Activated T-cell treated with anti-CD3 and anti-CD28 coated beads for 48 hours (primary cell): ENCODE results near the gene FAM81B.

ENCODE experiments used
- DNase-seq: peaks from one replicate; pipeline ENCODE4 v3.0.0-alpha.2; 2020; ENCODE audit warnings: low read depth

Gene FAM81B

DNA sequence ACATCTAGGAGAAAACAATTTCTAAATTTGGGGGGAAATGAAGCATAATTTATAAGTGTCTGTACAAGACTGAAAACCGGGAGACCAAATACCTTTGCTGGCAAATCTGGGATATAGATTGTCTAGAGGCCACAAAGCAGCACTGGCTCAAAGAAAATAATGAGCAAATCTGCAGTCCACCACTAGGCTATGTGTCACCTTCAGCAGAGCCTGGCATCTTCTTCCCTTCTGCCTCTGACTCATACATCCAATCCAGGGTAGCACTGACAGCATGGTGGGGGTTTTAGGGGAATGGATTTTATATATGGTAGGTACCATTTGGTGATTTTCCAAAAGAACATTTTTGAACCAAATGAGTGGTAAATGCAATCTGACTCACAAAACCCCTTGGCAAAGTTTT lies 12.8 kb downstream of the FAM81B start:
- no peak for DNase-seq

DNA sequence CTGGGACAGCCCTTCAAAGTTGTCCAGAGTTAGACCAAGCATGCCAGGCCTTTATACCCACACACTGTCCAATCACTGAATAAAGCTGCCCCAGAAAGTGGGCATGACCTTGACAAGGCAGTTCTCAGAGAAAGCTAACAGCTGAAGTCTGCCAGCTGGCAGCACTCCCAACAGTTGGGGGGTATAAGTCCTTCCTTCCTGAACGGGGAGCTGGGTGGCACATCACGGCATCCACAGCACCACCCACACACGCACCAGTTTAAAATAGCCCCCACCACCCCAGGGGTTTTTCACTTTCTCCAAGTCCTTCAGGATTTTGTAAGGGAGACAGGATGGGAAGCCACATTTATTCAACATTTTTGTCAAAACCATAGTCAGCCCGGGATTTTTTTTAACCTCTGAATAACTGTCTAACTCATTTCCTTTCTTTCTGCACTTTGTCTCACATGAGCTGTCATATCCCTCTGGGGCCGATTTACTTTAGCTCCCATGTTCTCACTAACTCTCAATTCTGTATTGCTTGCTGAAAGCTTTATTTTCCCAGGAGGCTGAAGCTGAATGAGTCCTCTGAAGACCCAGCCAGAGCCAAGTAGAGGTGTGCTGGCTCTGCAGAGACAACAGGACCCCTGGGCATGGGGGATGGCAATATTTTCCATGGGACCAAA lies 15.4 kb downstream of the FAM81B start:
- no peak for DNase-seq

DNA sequence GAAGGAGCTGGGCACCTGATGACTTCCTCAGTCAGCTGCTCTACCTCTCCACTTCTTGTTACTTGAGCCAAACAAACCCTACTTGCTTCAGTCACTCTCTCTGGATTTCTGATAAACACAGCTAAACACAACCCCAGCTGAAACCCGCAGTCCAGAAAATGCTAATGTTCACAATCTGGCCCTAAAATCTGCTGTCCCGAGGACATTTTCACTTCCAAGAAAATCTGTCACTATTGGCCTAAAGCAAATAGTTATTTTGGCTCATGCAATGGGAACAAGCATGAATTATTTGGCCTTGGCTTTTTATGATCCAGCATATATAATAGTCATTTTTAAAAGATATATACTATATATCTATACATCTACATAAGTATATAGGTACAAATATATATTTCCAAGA lies 19.1 kb downstream of the FAM81B start:
- no peak for DNase-seq

DNA sequence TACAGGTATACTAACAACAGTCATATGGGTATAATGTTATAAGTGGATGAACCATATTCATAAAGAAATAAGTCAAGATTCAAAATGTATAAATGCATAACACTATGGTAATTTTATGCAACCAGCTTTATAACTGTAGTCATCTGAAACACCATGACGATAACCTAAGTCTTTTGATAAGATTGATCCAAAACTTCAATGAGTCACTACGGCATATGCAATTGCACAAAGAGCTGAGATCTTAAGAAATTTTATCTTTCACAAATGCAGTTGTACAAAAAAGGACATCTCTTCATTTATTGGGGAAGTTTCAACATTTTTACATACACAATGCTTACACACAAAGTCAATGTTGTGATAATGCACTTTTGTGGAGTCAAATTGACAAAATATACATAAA lies 20.3 kb downstream of the FAM81B start:
- no peak for DNase-seq

DNA sequence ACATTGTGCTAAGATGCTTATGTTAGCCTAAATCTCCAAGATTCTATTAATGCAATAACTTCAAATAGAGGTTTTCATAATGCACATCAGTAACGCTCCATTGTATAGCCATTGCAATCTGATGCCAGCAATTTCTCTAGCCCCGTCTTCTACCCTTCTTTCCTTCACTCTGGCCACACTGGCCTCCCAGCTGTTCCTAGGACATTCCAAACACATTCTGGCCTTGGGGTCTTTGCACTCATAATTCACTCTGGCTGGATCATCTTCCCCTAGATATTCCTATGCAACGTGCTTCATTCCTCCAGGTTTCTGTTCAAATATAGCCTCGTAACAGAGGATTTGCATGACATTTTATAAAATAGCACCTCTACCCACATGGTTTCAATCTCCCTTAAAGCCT lies 23.3 kb downstream of the FAM81B start:
- no peak for DNase-seq

DNA sequence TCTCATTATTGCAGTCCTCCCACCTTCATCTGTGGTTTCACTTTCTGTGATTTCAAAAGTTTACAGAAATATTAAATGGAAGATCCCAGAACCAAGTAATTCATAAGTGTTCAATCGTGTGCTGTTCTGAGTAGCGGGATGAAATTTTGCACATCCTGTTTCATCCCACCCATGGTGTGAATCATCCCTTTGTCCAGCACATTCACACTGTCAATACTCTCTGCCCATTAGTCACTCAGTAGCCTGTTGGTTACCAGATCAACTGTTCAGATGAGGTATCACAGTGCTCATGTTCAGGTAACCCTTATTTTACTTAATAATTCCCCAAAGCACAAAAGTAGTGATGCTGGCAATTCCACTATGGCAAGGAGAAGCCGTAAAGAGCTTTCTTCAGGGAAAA lies 26.8 kb downstream of the FAM81B start:
- DNase-seq = no peak

DNA sequence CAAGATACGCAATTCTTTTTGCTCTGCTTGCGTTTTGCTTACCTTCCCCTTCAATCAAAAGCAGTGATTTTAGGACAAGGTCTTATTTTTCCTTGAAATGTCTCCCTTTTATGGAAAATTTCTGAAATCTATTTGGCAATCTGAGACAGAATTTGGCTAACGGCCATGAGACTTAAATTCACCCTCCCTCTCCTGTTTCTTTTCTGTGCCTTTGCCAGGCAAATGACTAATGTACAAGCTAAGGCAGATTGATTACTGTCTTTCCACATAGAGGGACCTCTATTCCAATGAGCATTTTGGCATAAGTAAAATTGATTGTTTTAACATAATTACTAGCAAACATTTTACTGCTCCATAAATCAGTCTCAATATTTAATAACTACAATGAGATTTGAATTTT lies 31.7 kb downstream of the FAM81B start:
- no peak for DNase-seq

DNA sequence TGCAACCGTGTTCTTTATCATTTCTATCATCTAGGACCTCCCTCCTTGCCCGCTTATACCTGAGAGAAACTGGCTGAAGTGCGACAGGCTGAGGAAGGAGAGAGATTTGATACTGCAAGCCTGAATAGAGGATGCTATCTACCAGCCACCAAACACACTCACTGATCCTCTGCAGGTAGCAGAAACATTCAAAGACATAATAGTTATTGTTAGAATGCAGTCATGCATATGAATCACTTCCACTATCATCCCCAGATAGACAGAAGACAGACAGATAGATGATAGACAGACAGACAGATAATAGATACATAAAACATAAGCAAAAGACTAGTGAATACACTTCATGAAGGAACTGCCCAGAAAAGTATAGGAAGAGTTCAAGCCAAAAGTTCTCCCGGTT lies 32.9 kb downstream of the FAM81B start:
- DNase-seq = no peak

DNA sequence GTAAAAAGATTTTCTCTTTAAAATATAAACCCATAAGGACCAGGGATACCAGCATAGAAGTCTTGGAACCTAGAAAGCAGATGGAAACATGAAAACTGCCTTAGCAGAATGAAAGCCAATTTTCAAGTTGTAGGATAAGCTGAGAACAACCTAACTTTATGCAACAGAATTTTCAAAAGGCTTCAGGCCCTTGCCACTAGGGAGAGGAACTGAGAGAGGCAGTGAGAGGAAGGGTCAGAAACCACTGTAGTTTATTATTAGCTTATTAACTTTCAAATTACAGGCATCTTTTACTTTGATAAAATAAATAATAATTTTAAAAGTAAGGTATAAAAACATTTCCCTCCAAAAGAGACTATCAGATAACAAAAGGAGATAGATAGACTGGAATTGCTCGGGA lies 33.4 kb downstream of the FAM81B start:
- DNase-seq = no peak

DNA sequence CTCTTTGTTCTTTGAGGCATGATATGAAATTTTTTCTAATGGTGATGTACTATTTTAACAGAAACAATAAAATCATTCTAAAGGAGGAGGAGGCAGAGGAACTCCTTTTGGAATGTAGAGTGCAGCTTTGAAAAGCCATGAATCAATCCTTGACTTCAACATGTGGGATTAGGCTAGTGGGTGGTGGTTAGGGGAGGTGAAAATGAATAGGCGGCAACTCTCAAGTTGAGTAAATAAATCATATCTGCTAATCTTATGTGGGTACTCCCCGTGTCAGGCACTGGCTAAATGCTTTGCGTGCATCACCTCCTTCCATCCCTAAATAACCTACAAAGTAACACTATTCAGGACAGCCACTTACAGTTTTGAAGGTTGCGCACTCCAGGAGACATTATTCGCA lies 35.1 kb downstream of the FAM81B start:
- DNase-seq = no peak

DNA sequence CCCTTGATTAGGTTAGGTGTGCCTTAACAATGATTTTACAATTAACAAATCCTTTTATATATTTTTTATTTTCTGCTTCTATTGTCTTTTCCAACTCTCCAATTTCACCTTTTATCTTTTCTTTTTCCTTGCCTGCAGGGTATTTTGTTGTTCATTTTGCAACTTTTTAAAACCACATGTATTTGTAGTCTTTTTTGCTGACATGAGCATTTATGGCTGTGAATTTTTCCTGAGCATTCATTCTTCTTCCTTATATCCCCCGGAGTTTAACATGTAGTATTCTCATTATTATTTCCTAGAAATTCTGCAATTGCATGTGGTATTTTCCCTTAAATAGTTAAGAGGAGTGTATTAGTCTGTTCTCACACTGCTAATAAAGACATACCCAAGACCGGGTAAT lies 41.6 kb downstream of the FAM81B start:
- DNase-seq = no peak

DNA sequence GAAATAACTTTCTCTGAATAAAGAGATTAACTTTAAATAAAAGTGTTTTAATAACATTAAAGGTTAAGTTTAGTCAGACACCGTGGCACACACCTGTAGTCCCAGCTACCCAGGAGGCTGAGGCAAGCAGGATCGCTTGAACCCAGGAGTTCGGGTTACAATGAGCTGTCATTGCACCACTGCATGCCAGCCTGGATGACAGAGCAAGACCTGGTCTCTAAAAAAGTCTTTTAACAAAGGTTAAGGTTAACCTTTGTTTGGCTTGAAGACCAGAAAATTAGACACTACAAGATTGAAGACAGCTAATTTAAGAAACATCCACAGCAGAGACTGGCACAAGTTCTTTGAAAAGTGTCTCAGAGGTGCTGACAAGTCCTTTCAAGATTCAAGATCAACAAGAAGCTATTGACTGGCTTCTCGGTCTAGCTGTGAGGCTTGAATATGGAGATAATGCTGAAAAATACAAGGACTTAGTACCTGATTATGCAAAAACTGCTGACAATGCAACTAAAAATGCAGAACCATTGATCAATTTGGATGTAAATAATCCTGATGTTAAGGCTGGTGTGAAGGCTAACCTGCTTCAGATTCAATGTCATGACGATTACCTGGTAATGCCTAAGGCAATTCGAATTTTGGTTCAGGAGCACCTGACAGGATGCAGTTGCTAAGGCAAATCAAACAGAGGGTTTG lies 48.8 kb downstream of the FAM81B start:
- no peak for DNase-seq

DNA sequence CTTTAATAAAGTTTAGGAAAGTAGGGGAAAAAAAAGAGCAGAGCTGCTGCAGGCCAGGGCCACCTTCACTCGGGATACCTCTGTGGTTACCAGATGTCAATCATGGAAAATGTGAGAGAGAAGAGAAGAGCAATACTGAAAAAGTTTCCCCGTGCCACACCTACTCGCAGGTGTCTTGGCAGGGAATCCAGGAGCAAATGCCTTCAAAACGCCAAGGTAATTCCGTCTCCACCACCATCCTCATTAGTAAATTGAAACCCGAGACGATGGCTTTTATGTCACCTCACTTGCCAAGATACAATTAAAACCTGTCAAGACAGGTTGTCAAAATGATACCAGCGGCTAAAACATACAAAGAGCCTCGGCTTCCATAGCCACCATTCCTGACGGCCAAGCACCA lies 49.7 kb downstream of the FAM81B start:
- DNase-seq = no peak

DNA sequence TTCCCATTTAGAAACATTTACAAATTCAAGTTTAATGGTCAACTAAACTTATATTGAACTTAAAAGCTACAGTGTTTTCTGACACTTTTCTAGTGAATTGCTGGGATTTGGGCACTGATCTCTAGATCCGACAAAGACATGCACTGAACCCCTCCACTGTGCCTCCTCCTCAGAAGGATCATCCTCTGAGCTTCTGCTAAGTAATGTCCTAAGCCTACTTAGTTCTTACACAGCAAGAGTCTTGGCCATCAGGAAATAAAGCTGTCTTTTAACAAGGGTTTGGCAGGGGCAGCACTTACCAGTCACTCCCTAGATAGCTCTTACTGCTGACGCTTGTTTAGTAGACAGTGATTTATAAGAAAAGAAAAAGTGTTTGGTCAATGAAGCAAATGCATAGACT lies 50.5 kb downstream of the FAM81B start:
- no peak for DNase-seq

DNA sequence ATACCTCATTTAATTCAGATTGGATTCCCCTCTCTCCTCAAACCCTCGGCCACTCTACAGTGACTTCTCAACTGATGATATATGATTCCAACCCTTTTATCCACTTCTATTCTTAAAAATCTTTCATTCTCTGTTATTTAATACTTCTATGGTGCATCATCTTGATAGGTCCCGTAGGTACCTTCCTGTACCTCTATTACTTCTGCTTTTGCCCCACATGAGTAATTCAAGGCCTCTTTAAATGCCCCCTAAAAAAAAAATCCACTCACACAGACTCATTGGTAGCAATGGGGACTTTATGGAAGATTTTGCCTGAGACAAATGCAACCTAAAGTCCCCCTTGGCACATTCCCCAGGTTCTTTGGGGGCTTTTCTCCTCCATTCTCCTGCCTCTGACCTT lies 54.3 kb downstream of the FAM81B start:
- no peak for DNase-seq

DNA sequence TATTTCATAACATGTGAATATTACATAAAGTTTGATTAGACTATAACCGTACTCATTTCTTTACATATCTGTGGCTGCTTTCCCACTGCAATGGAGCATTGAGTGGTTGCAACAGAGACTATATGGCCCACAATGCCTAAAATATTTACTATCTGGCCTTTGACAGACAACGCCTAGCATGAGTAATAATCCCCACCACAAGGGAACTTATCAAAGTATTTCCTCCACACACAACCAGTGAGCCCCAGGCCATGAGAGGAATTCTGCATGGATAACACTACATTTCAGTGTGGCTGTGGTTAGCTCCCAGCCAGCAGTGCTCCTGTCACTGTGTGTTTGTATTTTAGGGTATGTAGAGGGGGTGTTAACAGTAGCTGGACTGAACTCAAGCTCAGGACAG lies 54.8 kb downstream of the FAM81B start:
- DNase-seq = no peak

DNA sequence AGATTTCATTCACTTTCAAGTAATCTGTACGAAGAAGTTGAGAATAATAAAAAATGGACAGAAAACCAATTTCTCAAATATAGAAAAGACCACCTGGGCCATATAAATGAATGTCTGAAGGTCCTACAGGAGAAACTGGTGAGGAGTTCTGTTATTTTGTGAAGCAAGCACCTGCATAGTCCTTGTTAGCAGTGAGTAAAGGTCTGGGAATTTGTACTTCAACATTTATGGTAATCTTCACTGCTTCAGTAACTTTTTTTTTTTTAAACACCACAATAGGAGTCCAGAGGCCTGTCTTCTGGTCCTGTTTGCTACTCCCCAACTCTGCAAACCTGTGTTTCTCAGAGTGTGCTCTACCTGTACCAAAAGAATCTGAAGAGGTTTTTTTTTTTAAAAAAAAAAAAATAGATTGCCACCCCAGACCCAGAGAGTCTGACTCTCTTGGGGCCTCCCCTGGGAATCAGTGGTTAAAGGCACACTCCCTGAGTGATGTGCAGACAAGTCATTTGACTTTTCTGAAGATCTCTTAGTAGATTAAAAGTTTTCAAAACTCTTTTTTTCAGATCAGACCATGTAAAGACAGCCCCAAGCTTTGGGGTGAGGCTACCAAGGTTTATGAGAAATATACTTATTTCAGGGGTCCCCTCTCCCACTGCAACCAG lies 55.5 kb downstream of the FAM81B start:
- no peak for DNase-seq

DNA sequence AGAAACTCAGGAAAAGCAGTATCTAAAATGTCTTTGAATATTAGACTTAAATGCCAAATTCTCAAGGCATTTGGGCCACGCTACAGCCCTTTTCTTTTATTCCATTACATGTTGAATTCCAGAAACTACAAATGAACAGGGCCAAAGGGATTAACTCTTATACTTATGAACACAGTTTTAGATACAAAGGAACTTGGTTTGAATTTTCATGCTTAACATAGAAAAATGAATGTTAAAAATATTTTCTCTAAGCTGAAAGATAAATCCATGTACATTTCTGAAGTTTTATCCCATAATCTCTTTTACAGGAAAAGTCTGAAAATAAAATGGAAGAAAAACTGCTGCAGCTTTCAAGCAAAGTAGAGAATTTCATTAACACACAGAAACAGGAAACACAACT lies 56.8 kb downstream of the FAM81B start:
- no peak for DNase-seq

DNA sequence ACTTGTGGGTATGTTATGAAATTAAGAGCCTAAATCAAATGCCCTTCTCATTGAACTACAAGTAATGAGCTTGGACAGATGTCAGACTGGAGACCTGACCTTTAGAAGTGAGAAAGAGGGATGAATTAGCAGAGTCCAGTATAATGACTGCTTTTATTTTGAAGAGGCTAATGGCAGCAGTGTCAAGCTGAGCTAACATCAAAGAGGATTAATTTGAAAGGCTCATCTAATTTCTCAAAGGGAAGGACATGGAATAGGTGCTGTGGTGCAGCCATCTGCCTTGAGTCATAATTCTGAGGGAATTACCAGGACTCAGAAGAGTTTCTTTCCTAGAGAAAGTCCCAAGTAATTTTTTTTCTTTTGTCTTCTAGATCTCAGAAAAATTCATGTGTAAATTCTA lies 57.6 kb downstream of the FAM81B start:
- no peak for DNase-seq

DNA sequence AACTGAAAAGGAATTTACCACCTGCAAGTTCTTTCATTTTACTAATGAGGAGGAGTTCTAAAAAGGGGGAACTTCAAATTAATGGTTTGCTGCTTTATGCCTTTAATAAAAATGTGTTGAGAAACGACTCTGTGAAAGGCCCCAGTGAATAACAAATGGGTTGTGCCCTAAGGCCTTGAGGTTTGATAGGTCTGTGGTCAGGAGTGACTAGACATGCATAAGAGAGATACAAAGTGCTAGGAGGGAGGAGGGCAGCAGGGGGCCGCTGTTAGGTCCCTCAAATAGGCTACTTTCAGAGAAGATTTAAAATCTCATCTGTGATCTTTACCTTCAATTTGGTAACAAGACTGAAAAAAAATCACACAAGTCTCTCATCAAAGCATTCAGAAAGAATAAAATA lies 58.3 kb downstream of the FAM81B start:
- DNase-seq = no peak

DNA sequence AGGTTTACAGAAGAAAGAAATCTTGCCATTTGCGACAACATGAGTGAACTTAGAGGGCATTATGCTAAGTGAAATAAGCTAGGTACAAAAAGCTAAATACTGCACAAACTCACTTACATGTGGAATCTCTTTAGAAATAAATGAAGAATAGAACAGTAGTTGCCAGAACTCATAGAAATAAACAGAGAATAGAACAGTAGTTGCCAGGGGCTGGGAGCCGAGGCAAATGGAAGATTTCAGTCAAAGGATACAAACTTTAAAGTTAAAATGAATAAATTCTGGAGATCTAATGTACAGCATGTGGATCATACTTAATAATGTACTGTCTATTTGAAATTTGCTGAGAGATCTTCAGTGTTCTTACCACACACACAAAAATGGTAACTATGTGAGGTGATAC lies 63.4 kb downstream of the FAM81B start:
- DNase-seq = no peak

DNA sequence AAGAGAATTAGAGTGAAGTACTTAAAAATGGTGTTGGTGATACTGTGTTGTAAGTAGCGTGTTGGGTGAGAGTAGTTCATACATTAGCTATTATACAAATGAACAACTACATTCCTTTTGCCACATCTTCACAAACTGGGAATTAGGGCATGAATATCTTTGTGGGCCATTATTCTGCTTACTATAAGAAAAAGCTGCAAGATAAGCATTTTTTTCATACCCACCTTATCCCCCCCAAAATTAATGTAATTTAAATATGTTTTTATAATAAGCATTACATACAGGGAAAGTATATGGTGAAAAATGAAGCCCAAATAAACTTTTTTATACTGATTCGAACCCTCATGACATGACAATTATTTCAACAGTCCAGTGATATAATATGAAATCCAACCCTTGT lies 69.5 kb downstream of the FAM81B start:
- DNase-seq = no peak

DNA sequence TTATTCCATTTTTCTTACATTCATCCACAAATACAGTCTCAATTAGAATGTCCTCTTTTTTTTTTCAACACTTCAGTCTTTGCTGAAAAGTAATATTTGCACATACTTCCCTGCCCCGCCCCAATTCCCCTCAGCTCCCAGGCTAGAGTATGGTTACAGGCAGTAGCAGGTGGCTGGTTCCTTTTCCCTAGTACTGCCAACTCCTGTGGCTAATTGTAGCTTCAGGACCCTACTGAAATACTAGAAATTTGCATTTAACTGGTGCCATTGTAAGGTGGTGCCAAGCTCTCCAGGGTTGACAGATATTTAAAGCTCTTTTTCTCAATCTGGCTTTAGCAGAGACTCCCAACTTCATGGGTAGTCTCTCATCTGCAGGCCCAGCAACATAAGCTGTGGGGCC lies 80.3 kb downstream of the FAM81B start:
- DNase-seq = no peak

DNA sequence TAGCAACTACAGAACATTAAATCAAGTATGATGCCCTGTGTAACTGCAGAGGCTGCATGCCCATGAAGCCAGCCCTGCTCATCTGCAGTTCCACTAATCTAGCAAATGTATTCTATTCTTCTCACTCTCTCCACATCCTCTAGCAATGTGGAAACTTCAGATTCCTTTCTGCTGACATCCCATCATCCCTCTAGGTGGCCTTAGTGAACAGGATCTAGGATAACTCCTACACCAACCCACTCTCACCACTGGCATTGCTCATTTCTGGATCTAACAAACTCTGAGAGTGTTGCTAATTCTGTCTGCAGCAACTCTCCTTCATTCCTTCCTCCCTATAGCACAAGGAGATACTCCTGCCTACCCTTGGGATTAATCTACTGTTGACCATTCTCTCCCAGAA lies 80.8 kb downstream of the FAM81B start:
- DNase-seq = no peak
